Adrenal gland (tissue), 12 donors: Measurements from ENCODE around the gene HRH2. TPM values are rescaled to one million over a fixed set of nuclear protein-coding genes. Genes with fewer than 3 reads are reported as not detected.

Source experiments
- DNase-seq, 7 donors: peaks; one replicate each; pipeline ENCODE4 v3.0.0-alpha.2; 2019 to 2020
- H3K27ac ChIP-seq, 5 donors: fragments of 200-600 bp; sonication (generic) in 4 of 5; 1 replicate in 3 of 5; 2 replicates in 2 of 5; pipeline versions ENCODE4 v1.5.1 to v1.8.0; 2016 to 2020; ENCODE audit warnings: mild to moderate bottlenecking in 1 of 5
- H3K27me3 ChIP-seq: fragments of 200-600 bp; 2 replicates; pipeline ENCODE4 v1.8.0; 2021
- H3K36me3 ChIP-seq, 2 donors: fragments of 200-600 bp; replicated peaks in 1 of 2; 1 replicate in 1 of 2; 2 replicates in 1 of 2; pipeline versions ENCODE4 v1.5.1 to v1.8.0; 2018 to 2022
- H3K4me1 ChIP-seq, 2 donors: fragments of 200-600 bp; replicated peaks in 1 of 2; 1 replicate in 1 of 2; 2 replicates in 1 of 2; pipeline versions ENCODE4 v1.5.1 to v1.8.0; 2018 to 2021
- H3K4me3 ChIP-seq, 4 donors: fragments of 200-600 bp; sonication (generic) in 3 of 4; one replicate each; pipeline ENCODE4 v1.5.1; 2016 to 2018
- H3K9me3 ChIP-seq, 3 donors: fragments of 200-600 bp; sonication (generic) in 1 of 3; replicated peaks in 1 of 3; 1 replicate in 2 of 3; 2 replicates in 1 of 3; pipeline versions ENCODE4 v1.5.1 to v1.8.0; 2016 to 2021
- POLR2A ChIP-seq, 2 donors: fragments of 450-650 bp; IDR thresholded peaks; one replicate each; pipeline ENCODE4 v1.6.1; 2017; ENCODE audit warnings: antibody characterized with exemption in 2 of 2, mild to moderate bottlenecking in 2 of 2, moderate library complexity in 1 of 2
- WGBS, 4 donors: extraction: QIAGEN DNeasy Blood & Tissue Kit in 2 of 4; methylation state at CpG; one replicate each; pipeline versions ENCODE4 v1.1.5 to v1.1.7; 2013 to 2017; 5-methylcytosine and 5-hydroxymethylcytosine counted together
- intact Hi-C, 2 donors: fragments of 100-400 bp; cut with DNase I; formaldehyde crosslinking; loops; one replicate each; pipeline versions ENCODE4 v1.14.1 to v1.15.0; 2022 to 2023
- polyA plus RNA-seq, 3 donors: library from polyadenylated mRNA; stranded (reverse); fragments of 200-250 nt in 2 of 3; fragments of 350-450 nt in 1 of 3; fragmentation: Illumina TruSeq in 1 of 3; extraction: RNeasy Lipid Tissue Mini Kit (QIAGEN cat#74804) in 1 of 3; gene quantifications; one replicate each; pipeline ENCODE4 v1.2.3, GENCODE V29; 2013 to 2014
- total RNA-seq, 9 donors: library from RNA; depleted of rRNA in 4 of 9; stranded (reverse); fragments of >200 nt in 4 of 9; fragments of 120-200 nt in 1 of 9; fragmentation: NEBNext Ultra II Directional in 1 of 9; extraction: Animal tissue kit (Norgen Biotek cat#: 25700) in 1 of 9; gene quantifications; one replicate each; pipeline versions ENCODE4 v1.1.0 to v1.2.4, GENCODE V29; 2013 to 2023
- TF ChIP-seq, protein P1 (sequence below), 6 experiments: fragments of 450-650 bp in 4 of 6; fragments of 200-600 bp in 2 of 6; sonication (generic) in 1 of 6; IDR thresholded peaks; 1 replicate in 5 of 6; 2 replicates in 1 of 6; pipeline versions ENCODE4 v1.5.1 to v1.8.0; 2016 to 2021; ENCODE audit warnings: antibody characterized with exemption in 6 of 6, mild to moderate bottlenecking in 2 of 6, moderate library complexity in 1 of 6
- donor health status: healthy with polysubstance abuse.
- donor health status: Bipolar disorder and iron deficiency.
- donor health status: DM: yes; HTN: yes; CAD: no.
- donor health status: DM: no; HTN: no; CAD: no.
- donor health status: DM: no; HTN: no; CAD: no.
- donor health status: DM: yes; HTN: yes; CAD: no.

The HRH2 gene
- total and polyA plus RNA-seq, 12 donors = 0.22 to 7.3 (median 3.1) TPM

DNA sequence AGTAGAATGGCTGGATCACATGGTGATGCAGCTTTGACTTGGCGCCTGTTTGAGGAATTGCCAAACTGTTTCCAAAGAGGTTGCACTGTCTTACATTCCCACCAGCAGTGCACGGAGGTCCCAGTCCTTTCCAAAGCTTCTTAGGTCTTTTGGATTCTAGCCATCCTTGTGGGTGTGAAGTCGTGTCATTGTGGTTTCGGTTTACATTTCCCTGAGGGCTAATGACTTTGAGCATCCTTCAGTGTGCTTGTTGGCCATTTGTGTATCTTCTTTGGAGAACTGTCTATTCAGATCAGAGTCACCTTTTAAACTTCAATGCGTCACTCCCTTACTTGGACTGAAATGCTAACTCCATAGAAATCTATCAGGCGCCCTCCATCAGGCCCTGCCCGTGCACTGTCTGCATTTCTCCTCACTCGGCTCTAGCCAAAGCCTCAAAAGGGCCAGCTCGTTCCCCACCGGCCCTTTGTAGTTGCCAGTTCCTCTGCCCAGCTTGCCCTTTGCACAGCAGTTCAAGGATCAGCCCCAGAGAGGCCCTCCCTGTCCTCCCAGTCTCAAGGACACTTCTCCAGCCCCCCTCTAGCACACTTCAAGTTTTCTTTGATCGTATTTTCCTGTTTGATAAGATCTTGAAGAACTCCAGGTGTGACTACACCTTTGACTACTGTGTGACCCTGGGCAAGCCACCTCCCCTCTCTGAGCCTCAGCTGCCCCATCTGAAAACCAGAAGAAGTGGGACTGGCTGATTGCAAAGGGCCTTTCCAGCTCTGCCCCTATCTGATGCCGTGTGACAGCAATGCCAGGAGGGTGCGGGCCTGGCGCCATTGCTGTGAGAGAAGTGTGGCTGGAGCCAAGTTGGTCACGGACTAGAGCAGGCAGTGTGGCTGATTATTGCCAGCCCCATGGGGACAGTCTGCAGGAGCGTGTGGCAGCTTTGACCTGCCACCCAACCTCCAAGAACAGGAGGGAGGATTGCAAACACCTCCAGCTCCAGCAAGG lies 5.6 kb downstream of the HRH2 start:
- intact Hi-C loops = no loop called here
- Histone ChIP-seq H3K4me3 (no peak overlapping the region), H3K27ac (no peak overlapping the region), H3K27me3 (peaks cover 10% of the 10 kb centered on the region), H3K4me1 (no peaks in the 10 kb centered on the region), H3K36me3 (no peaks in the 10 kb centered on the region), H3K9me3 (no peaks in the 10 kb centered on the region)
- WGBS, 4 donors = 59 to 71% (median 64%) methylated on average over 14 to 16 of the region's 16 CpGs
- no peak for TF ChIP-seq POLR2A (IDR thresholded peaks at IDR 0.05)
- TF ChIP-seq, protein P1, sequence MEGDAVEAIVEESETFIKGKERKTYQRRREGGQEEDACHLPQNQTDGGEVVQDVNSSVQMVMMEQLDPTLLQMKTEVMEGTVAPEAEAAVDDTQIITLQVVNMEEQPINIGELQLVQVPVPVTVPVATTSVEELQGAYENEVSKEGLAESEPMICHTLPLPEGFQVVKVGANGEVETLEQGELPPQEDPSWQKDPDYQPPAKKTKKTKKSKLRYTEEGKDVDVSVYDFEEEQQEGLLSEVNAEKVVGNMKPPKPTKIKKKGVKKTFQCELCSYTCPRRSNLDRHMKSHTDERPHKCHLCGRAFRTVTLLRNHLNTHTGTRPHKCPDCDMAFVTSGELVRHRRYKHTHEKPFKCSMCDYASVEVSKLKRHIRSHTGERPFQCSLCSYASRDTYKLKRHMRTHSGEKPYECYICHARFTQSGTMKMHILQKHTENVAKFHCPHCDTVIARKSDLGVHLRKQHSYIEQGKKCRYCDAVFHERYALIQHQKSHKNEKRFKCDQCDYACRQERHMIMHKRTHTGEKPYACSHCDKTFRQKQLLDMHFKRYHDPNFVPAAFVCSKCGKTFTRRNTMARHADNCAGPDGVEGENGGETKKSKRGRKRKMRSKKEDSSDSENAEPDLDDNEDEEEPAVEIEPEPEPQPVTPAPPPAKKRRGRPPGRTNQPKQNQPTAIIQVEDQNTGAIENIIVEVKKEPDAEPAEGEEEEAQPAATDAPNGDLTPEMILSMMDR (IDR thresholded peaks at IDR 0.05) = no peak
- DNase-seq = no peak

DNA sequence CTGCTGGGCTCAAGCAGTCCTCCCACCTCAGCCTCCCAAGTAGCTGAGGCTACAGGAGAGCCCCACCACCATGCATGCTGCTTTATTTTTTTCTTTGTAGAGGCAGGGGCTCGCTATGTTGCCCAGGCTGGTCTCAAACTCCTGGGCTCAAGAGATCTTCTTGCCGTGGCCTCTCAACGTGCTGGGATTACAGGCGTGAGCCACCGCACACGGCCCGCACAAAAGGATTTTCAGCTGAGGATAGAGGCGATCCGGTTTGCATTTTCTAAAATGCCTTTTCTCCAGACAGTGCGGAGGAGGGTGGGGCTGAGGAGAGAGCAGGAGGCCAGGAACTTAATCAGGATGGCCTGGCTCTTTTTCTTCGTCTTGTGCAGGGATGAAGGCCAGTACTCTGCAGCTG lies 6.9 kb downstream of the HRH2 start:
- WGBS, 4 donors = 75 to 86% (median 82%) methylated on average over 11 of the region's 11 CpGs
- intact Hi-C loops = no loop called here
- no peak overlapping the region for H3K27ac ChIP-seq
- H3K4me1 ChIP-seq = no peaks in the 10 kb centered on the region
- TF ChIP-seq, protein P1 (IDR thresholded peaks at IDR 0.05) = no peak
- no peak for TF ChIP-seq POLR2A (IDR thresholded peaks at IDR 0.05)
- no peak for DNase-seq
- H3K27me3 ChIP-seq = no peaks in the 10 kb centered on the region
- no peaks in the 10 kb centered on the region for H3K36me3 ChIP-seq
- no peak overlapping the region for H3K4me3 ChIP-seq
- H3K9me3 ChIP-seq = no peaks in the 10 kb centered on the region

DNA sequence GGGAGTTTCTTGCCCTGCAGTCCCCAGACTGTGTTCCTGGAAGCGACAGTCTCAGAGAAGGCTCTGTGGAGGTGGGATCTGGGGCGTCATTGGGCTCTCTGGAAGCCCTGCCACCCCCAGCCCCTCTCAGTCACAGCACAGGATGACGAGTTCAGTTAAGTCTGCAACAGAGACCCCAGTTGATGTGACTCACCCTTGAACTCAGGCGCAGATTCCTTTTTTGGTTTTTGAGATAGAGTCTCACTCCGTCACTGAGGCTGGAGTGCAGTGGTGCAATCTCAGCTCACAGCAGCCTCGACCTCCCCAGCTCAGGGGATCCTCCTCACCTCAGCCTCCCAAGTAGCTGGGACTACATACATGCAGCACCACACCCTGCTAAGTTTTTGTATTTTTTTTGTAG lies 8.3 kb downstream of the HRH2 start:
- no peaks in the 10 kb centered on the region for H3K36me3 ChIP-seq
- no peak overlapping the region for H3K4me3 ChIP-seq
- H3K4me1 ChIP-seq = no peaks in the 10 kb centered on the region
- H3K9me3 ChIP-seq = no peaks in the 10 kb centered on the region
- no peak for TF ChIP-seq POLR2A (IDR thresholded peaks at IDR 0.05)
- TF ChIP-seq, protein P1 (IDR thresholded peaks at IDR 0.05) = no peak
- DNase-seq = no peak
- no peaks in the 10 kb centered on the region for H3K27me3 ChIP-seq
- WGBS, 4 donors = 71 to 86% (median 74%) methylated on average over 4 to 6 of the region's 6 CpGs
- intact Hi-C loops = no loop called here
- H3K27ac ChIP-seq = no peak overlapping the region

DNA sequence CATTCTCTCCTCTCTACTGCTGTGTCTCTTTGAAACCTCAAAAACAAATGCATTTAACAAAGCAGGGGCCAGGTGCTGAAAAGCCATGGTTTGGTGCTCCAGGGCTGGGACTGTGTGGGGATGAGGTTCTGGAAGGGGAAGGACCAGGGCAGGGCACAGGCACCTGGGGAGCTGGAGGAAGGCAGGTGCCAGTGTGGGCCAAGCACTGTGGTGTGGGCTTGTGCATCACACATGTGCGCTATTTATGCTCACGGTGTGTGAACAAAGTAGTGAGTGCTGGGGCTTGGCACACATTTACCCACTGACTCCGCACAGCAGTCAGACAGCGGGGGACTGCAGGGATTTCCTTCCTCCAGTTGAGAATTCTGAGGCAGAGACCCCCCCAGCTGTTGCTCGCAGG lies 10.1 kb downstream of the HRH2 start:
- WGBS, 4 donors = 83 to 90% (median 87%) methylated on average over 5 of the region's 5 CpGs; no CpG with 5 or more reads in 1 of the 4 donors
- Histone ChIP-seq H3K36me3 (no peaks in the 10 kb centered on the region), H3K27ac (no peak overlapping the region), H3K4me1 (no peaks in the 10 kb centered on the region), H3K4me3 (no peak overlapping the region), H3K27me3 (no peaks in the 10 kb centered on the region), H3K9me3 (no peaks in the 10 kb centered on the region)
- TF ChIP-seq POLR2A (IDR thresholded peaks at IDR 0.05) = no peak
- TF ChIP-seq, protein P1 (IDR thresholded peaks at IDR 0.05) = no peak
- no peak for DNase-seq
- intact Hi-C loops = no loop called here
